H1 (cell line): ENCODE data around the gene PSMD6.

ENCODE experiments used
- JUND ChIP-seq: IDR thresholded peaks from 2 replicates; pipeline ENCODE4 v1.6.1; 2011; ENCODE audit warnings: mild to moderate bottlenecking, improper control_type of control experiment, low read length
- SRF ChIP-seq: IDR thresholded peaks from 2 replicates; pipeline ENCODE4 v1.6.1; 2011; ENCODE audit warnings: mild to moderate bottlenecking, low read depth, low read length, moderate library complexity

DNA sequence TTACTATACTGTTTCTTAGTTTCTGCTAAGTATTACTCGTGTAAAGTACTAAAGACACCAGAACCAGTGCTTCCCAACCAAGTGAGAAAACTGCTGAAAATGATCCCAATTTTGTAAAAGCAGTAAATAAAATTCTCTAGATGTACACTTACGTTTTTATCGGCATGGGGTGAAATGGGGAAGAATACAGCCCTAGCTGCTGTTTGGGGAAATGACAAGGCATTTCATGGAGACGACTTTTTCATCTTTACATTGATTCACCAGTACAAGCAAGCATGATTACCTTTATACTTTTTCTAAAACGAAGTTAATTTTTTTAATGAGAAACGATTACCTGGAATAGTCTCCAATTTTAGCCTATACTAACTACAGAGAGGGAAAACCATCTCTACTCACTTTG, 1.4 kb downstream of the PSMD6 start:
- no peak for TF ChIP-seq SRF
- no peak for TF ChIP-seq JUND
